GM23338 (cell line): ENCODE data around the gene ST6GALNAC3. TPM values are rescaled to one million over a fixed set of nuclear protein-coding genes. Genes with fewer than 3 reads are reported as not detected.

Experiments used
- ATAC-seq: fragments of 200-7000 bp; cut with Tn5 transposase; 3 replicates; pipeline ENCODE4 v1.9.1; 2020
- DNase-seq: peaks from one replicate; pipeline ENCODE4 v3.0.0-alpha.2; 2015; ENCODE audit warnings: low spot score
- H2AFZ ChIP-seq: fragments of 200-600 bp; sonication (generic); 2 replicates; pipeline ENCODE4 v1.8.0; 2016; ENCODE audit warnings: antibody characterized with exemption, mild to moderate bottlenecking, moderate library complexity
- H3F3A ChIP-seq: fragments of 200-600 bp; sonication (generic); replicated peaks from 2 replicates; pipeline ENCODE4 v1.8.0; 2017; ENCODE audit warnings: antibody characterized with exemption, mixed run types, low read depth
- H3K27ac ChIP-seq: fragments of 200-600 bp; sonication (generic); 2 replicates; pipeline ENCODE4 v1.6.1; 2016; ENCODE audit warnings: low read depth
- H3K27me3 ChIP-seq: fragments of 200-600 bp; sonication (generic); 2 replicates; pipeline ENCODE4 v1.8.0; 2016; ENCODE audit warnings: mild to moderate bottlenecking, mixed run types, moderate library complexity; ENCODE audit not compliant: insufficient read depth
- H3K36me3 ChIP-seq: fragments of 200-600 bp; sonication (generic); 2 replicates; pipeline ENCODE4 v1.8.0; 2016; ENCODE audit warnings: mild to moderate bottlenecking; ENCODE audit not compliant: insufficient read depth
- H3K4me1 ChIP-seq: fragments of 200-600 bp; sonication (generic); 2 replicates; pipeline ENCODE4 v1.8.0; 2016; ENCODE audit warnings: mild to moderate bottlenecking, moderate library complexity; ENCODE audit not compliant: insufficient read depth
- H3K4me2 ChIP-seq: fragments of 200-600 bp; sonication (generic); 2 replicates; pipeline ENCODE4 v1.7.1; 2017; ENCODE audit warnings: mixed run types
- H3K4me3 ChIP-seq: fragments of 200-600 bp; sonication (generic); 2 replicates; pipeline ENCODE4 v1.6.1; 2016; ENCODE audit warnings: mixed run types
- H3K79me2 ChIP-seq: fragments of 200-600 bp; sonication (generic); replicated peaks from 2 replicates; pipeline ENCODE4 v1.8.0; 2017; ENCODE audit warnings: mild to moderate bottlenecking; ENCODE audit not compliant: insufficient read depth
- H3K9me2 ChIP-seq: fragments of 200-600 bp; sonication (generic); 2 replicates; pipeline ENCODE4 v1.8.0; 2017; ENCODE audit not compliant: insufficient read depth
- H4K20me1 ChIP-seq: fragments of 200-600 bp; sonication (generic); replicated peaks from 2 replicates; pipeline ENCODE4 v1.8.0; 2017; ENCODE audit warnings: mild to moderate bottlenecking; ENCODE audit not compliant: insufficient read depth
- H3K27ac Mint-ChIP-seq: 2 replicates; pipeline ENCODE4 v1.8.0; 2020; ENCODE audit warnings: inconsistent platforms, mild to moderate bottlenecking, moderate library complexity, mixed read lengths
- H3K27me3 Mint-ChIP-seq: 3 replicates; pipeline ENCODE4 v1.8.0; 2022; ENCODE audit warnings: low read depth, mild to moderate bottlenecking, moderate library complexity, mixed read lengths, inconsistent platforms; ENCODE audit not compliant: insufficient read depth, poor library complexity
- H3K36me3 Mint-ChIP-seq: 3 replicates; pipeline ENCODE4 v1.8.0; 2021; ENCODE audit warnings: low read depth, mild to moderate bottlenecking, inconsistent platforms, moderate library complexity, mixed read lengths
- H3K4me1 Mint-ChIP-seq: 3 replicates; pipeline ENCODE4 v1.8.0; 2020; ENCODE audit warnings: mild to moderate bottlenecking, inconsistent platforms, mixed read lengths
- H3K4me3 Mint-ChIP-seq: 3 replicates; pipeline ENCODE4 v1.8.0; 2021; ENCODE audit warnings: moderate library complexity, mild to moderate bottlenecking, inconsistent platforms, mixed read lengths
- H3K9me3 Mint-ChIP-seq: 3 replicates; pipeline ENCODE4 v1.8.0; 2020; ENCODE audit warnings: moderate library complexity, mild to moderate bottlenecking, inconsistent platforms, mixed read lengths
- CREB1 ChIP-seq: fragments of 250-450 bp; sonication (Bioruptor Pico); IDR thresholded peaks from 2 replicates; pipeline ENCODE4 v1.5.0; 2020; ENCODE audit warnings: low read depth, mild to moderate bottlenecking, moderate library complexity
- EZH2 ChIP-seq: fragments of 200-600 bp; sonication (generic); IDR thresholded peaks from one replicate; pipeline ENCODE4 v1.8.0; 2017; ENCODE audit warnings: antibody characterized with exemption, mild to moderate bottlenecking, low read depth; ENCODE audit not compliant: unreplicated experiment
- EZH2phosphoT487 ChIP-seq: fragments of 200-600 bp; sonication (generic); IDR thresholded peaks from one replicate; pipeline ENCODE4 v1.8.1; 2018; ENCODE audit warnings: antibody characterized with exemption; ENCODE audit not compliant: unreplicated experiment
- JUNB ChIP-seq: IDR thresholded peaks from one replicate; pipeline ENCODE4 v1.6.1; 2016; ENCODE audit warnings: antibody characterized with exemption; ENCODE audit not compliant: unreplicated experiment
- NANOG ChIP-seq: IDR thresholded peaks from 2 replicates; pipeline ENCODE4 v1.6.1; 2016; ENCODE audit warnings: antibody characterized with exemption, borderline replicate concordance
- POLR2AphosphoS5 ChIP-seq: IDR thresholded peaks from 2 replicates; pipeline ENCODE4 v1.6.1; 2016; ENCODE audit warnings: antibody characterized with exemption, low read depth
- ZNF114 ChIP-seq: fragments of 250-450 bp; sonication (Bioruptor Pico); IDR thresholded peaks from 2 replicates; pipeline ENCODE4 v1.5.0; 2020; ENCODE audit warnings: mild to moderate bottlenecking, moderate library complexity
- ZNF462 ChIP-seq: fragments of 250-450 bp; sonication (Bioruptor Pico); IDR thresholded peaks from 2 replicates; pipeline ENCODE4 v1.5.0; 2020; ENCODE audit warnings: mild to moderate bottlenecking, moderate library complexity
- polyA plus RNA-seq: library from polyadenylated mRNA; unstranded; fragments of >200 nt; fragmentation: Nextera tagmentation; extraction: Ambion mirVana; gene quantifications from 2 replicates; pipeline ENCODE4 v1.2.1, GENCODE V29; 2016
- total RNA-seq: library from RNA; depleted of rRNA; stranded (reverse); fragments of >200 nt; shearing (Covaris generic); gene quantifications from 2 replicates; pipeline ENCODE4 v1.2.3, GENCODE V29; 2014
- TF ChIP-seq, protein P1 (sequence below), 2 experiments: fragments of 200-600 bp in 1 of 2; sonication (generic) in 1 of 2; conservative IDR thresholded peaks; 2 replicates each; pipeline versions ENCODE4 v1.5.1 to v1.6.1; 2016 to 2017; ENCODE audit warnings: antibody characterized with exemption in 2 of 2, low read depth in 2 of 2, mild to moderate bottlenecking in 2 of 2, moderate library complexity in 1 of 2
- TF ChIP-seq, protein P2 (sequence below): IDR thresholded peaks from 2 replicates; pipeline ENCODE4 v1.6.1; 2016; ENCODE audit warnings: antibody characterized with exemption

ST6GALNAC3 gene
- total and polyA plus RNA-seq, 2 experiments from 2014 or later, result 4.7 to 11.6 TPM

DNA sequence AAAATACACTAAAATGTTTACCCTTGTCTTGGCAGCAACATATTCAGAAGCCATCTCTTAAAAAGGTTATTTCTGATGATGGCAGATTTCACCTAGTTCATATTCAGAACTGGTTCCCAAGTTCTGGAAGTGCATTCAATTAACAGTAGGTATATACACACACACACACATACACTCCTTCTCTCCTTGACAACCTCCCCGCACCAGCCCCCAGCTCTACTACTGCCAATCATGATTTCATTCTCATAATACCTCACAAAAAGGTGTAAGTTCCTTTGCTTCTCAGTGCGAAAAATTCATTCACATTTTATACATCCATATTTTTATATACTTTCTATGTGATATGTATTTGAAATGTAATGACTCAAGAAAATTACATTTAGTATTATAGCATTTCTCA, 564.6 kb downstream of the ST6GALNAC3 start:
- peaks cover 5% of the 10 kb centered on the region; the same call in 1 of the 2 replicates for H3K9me2 ChIP-seq
- H3K27ac Mint-ChIP-seq, result no peak overlapping the region
- no peaks in the 10 kb centered on the region for H3K4me1 Mint-ChIP-seq
- H3K79me2 ChIP-seq, result no peaks in the 10 kb centered on the region
- no peak for TF ChIP-seq EZH2
- no peak for TF ChIP-seq POLR2AphosphoS5
- TF ChIP-seq JUNB, result no peak
- H3K4me3 ChIP-seq, result no peak overlapping the region
- H3K4me3 Mint-ChIP-seq, result no peak overlapping the region
- DNase-seq, result no peak
- no peaks in the 10 kb centered on the region for H3K4me1 ChIP-seq
- H3F3A ChIP-seq, result no peaks in the 10 kb centered on the region
- no peak overlapping the region for H2AFZ ChIP-seq
- H4K20me1 ChIP-seq, result no peaks in the 10 kb centered on the region
- H3K36me3 Mint-ChIP-seq, result no peaks in the 10 kb centered on the region
- H3K27me3 Mint-ChIP-seq, result no peaks in the 10 kb centered on the region
- H3K4me2 ChIP-seq, result no peak overlapping the region
- no peak for ATAC-seq
- no peak overlapping the region for H3K27ac ChIP-seq
- H3K9me3 Mint-ChIP-seq, result no peaks in the 10 kb centered on the region
- H3K36me3 ChIP-seq, result no peaks in the 10 kb centered on the region
- H3K27me3 ChIP-seq, result no peaks in the 10 kb centered on the region

- H4K20me1 ChIP-seq, result no peaks in the 10 kb centered on the region
- Mint-ChIP-seq H3K4me1 (no peaks in the 10 kb centered on the region), H3K27me3 (no peaks in the 10 kb centered on the region), H3K36me3 (no peaks in the 10 kb centered on the region), H3K4me3 (no peak overlapping the region), H3K27ac (no peak overlapping the region), H3K9me3 (no peaks in the 10 kb centered on the region)
- no peak overlapping the region for H3K4me2 ChIP-seq
- no peaks in the 10 kb centered on the region for H3K36me3 ChIP-seq
- no peaks in the 10 kb centered on the region for H3K79me2 ChIP-seq
- no peak for DNase-seq
- no peak overlapping the region for H3K4me3 ChIP-seq
- no peaks in the 10 kb centered on the region for H3K4me1 ChIP-seq
- no peak overlapping the region for H3K27ac ChIP-seq
- H3F3A ChIP-seq, result no peaks in the 10 kb centered on the region
- TF ChIP-seq, protein P1, sequence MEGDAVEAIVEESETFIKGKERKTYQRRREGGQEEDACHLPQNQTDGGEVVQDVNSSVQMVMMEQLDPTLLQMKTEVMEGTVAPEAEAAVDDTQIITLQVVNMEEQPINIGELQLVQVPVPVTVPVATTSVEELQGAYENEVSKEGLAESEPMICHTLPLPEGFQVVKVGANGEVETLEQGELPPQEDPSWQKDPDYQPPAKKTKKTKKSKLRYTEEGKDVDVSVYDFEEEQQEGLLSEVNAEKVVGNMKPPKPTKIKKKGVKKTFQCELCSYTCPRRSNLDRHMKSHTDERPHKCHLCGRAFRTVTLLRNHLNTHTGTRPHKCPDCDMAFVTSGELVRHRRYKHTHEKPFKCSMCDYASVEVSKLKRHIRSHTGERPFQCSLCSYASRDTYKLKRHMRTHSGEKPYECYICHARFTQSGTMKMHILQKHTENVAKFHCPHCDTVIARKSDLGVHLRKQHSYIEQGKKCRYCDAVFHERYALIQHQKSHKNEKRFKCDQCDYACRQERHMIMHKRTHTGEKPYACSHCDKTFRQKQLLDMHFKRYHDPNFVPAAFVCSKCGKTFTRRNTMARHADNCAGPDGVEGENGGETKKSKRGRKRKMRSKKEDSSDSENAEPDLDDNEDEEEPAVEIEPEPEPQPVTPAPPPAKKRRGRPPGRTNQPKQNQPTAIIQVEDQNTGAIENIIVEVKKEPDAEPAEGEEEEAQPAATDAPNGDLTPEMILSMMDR (conservative IDR thresholded peaks at IDR 0.05; ENCODE audit: low read depth in 2 of 2), result no peak
- TF ChIP-seq ZNF462 (CRISPR knock-in tag) (no peak), ZNF114 (CRISPR knock-in tag) (no peak), CREB1 (CRISPR knock-in tag) (no peak), EZH2phosphoT487 (no peak), EZH2 (no peak), JUNB (no peak), NANOG (no peak)
- TF ChIP-seq, protein P2, sequence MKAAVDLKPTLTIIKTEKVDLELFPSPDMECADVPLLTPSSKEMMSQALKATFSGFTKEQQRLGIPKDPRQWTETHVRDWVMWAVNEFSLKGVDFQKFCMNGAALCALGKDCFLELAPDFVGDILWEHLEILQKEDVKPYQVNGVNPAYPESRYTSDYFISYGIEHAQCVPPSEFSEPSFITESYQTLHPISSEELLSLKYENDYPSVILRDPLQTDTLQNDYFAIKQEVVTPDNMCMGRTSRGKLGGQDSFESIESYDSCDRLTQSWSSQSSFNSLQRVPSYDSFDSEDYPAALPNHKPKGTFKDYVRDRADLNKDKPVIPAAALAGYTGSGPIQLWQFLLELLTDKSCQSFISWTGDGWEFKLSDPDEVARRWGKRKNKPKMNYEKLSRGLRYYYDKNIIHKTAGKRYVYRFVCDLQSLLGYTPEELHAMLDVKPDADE, result no peak
- no peak for ATAC-seq
- H2AFZ ChIP-seq, result no peak overlapping the region
- peaks cover 5% of the 10 kb centered on the region; the same call in 1 of the 2 replicates for H3K9me2 ChIP-seq
- H3K27me3 ChIP-seq, result no peaks in the 10 kb centered on the region
These were observed 565.5 kb downstream of the ST6GALNAC3 start for GRCh38 chr1:76640092-76640491.
